DOHH2 (cell line): Measurements from ENCODE around the gene EVC.

ENCODE experiments used
- EZH2phosphoT487 ChIP-seq: fragments of 200-600 bp; sonication (generic); IDR thresholded peaks from 2 replicates; pipeline ENCODE4 v1.6.1; 2017; ENCODE audit warnings: borderline replicate concordance, mild to moderate bottlenecking, antibody characterized with exemption, low read length, moderate library complexity, mixed read lengths
- TF ChIP-seq, protein P1 (sequence below): fragments of 200-600 bp; sonication (generic); IDR thresholded peaks from one replicate; pipeline ENCODE4 v1.5.1; 2014; ENCODE audit warnings: antibody characterized with exemption, mild to moderate bottlenecking, low read depth, low read length; ENCODE audit not compliant: poor library complexity, severe bottlenecking

GRCh38 chr4:5757954-5758353 lies 47.0 kb downstream of the EVC start:
- TF ChIP-seq, protein P1, sequence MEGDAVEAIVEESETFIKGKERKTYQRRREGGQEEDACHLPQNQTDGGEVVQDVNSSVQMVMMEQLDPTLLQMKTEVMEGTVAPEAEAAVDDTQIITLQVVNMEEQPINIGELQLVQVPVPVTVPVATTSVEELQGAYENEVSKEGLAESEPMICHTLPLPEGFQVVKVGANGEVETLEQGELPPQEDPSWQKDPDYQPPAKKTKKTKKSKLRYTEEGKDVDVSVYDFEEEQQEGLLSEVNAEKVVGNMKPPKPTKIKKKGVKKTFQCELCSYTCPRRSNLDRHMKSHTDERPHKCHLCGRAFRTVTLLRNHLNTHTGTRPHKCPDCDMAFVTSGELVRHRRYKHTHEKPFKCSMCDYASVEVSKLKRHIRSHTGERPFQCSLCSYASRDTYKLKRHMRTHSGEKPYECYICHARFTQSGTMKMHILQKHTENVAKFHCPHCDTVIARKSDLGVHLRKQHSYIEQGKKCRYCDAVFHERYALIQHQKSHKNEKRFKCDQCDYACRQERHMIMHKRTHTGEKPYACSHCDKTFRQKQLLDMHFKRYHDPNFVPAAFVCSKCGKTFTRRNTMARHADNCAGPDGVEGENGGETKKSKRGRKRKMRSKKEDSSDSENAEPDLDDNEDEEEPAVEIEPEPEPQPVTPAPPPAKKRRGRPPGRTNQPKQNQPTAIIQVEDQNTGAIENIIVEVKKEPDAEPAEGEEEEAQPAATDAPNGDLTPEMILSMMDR: no peak
- no peak for TF ChIP-seq EZH2phosphoT487
